HG03159 (cell line): ENCODE results near the gene PPIB.
"Not testable (repeated sequence)": the region's sequence is repeated elsewhere in the genome, so short reads cannot be mapped to it uniquely, and the experiment has no call there.

ENCODE experiments used
- ATAC-seq: cut with Tn5 transposase; IDR thresholded peaks from one replicate; pipeline ENCODE4 v1.9.1; 2021; ENCODE audit warnings: mild to moderate bottlenecking, moderate library complexity; ENCODE audit not compliant: unreplicated experiment

Gene PPIB

GRCh38 chr15:64110950-64111678 is 51.7 kb downstream of the PPIB start:
- ATAC-seq = no peak

GRCh38 chr15:64110108-64110701 is 52.6 kb downstream of the PPIB start:
- ATAC-seq = not testable (repeated sequence)

- ATAC-seq = no peak
These were observed 55.5 kb downstream of the PPIB start for GRCh38 chr15:64107337-64107736.
